MCF 10A (cell line): ENCODE data around the gene DGKD. TPM values are rescaled to one million over a fixed set of nuclear protein-coding genes. Genes with fewer than 3 reads are reported as not detected.

Source experiments
- BruUV-seq: library from RNA; stranded (reverse); fragments of 400-500 nt; replicated peaks from 2 replicates; lab custom pipeline; 2021; lab: Mats Ljungman, UMichigan
- CTCF ChIA-PET: fragments of 300-600 bp; sonication (Branson Sonifier 250); formaldehyde crosslinking; extraction: SDS; loops from one replicate; lab custom pipeline; 2021; ENCODE audit warnings: antibody characterized with exemption, inconsistent platforms; lab: Yijun Ruan, JAX
- POLR2A ChIA-PET: fragments of 300-600, 350-650 bp; sonication (Branson Sonifier 250); formaldehyde crosslinking; extraction: SDS; loops from one replicate; lab custom pipeline; 2020; ENCODE audit warnings: antibody characterized with exemption, inconsistent platforms; lab: Yijun Ruan, JAX
- DNase-seq: peaks from one replicate; pipeline ENCODE4 v3.0.0-alpha.2; 2018; ENCODE audit not compliant: unreplicated experiment
- H3K27ac Mint-ChIP-seq: one replicate; pipeline ENCODE4 v1.8.0; 2022; ENCODE audit warnings: mild to moderate bottlenecking, low read depth, mixed read lengths; ENCODE audit not compliant: unreplicated experiment
- H3K27me3 Mint-ChIP-seq: one replicate; pipeline ENCODE4 v1.8.0; 2022; ENCODE audit warnings: mixed read lengths; ENCODE audit not compliant: insufficient read depth, unreplicated experiment
- H3K36me3 Mint-ChIP-seq: one replicate; pipeline ENCODE4 v1.8.0; 2022; ENCODE audit warnings: mild to moderate bottlenecking, moderate library complexity, mixed read lengths; ENCODE audit not compliant: insufficient read depth, unreplicated experiment
- H3K4me1 Mint-ChIP-seq: one replicate; pipeline ENCODE4 v1.8.0; 2022; ENCODE audit warnings: mixed read lengths; ENCODE audit not compliant: insufficient read depth, unreplicated experiment
- H3K4me3 Mint-ChIP-seq: one replicate; pipeline ENCODE4 v1.8.0; 2022; ENCODE audit warnings: mild to moderate bottlenecking, moderate library complexity, mixed read lengths; ENCODE audit not compliant: unreplicated experiment
- H3K9me3 Mint-ChIP-seq: one replicate; pipeline ENCODE4 v1.8.0; 2022; ENCODE audit warnings: mixed read lengths; ENCODE audit not compliant: unreplicated experiment
- intact Hi-C: fragments of 100-400 bp; cut with micrococcal nuclease; formaldehyde crosslinking; loops from 2 replicates; pipeline ENCODE4 v1.14.1; 2022
- total RNA-seq: library from RNA; stranded (reverse); gene quantifications from 2 replicates; pipeline ENCODE4 v1.2.3, GENCODE V29; 2022
- TF ChIP-seq, protein P1 (sequence below): fragments of 200-600 bp; IDR thresholded peaks from one replicate; pipeline ENCODE4 v1.8.0; 2022; ENCODE audit warnings: antibody characterized with exemption, mild to moderate bottlenecking; ENCODE audit not compliant: unreplicated experiment

DGKD gene
- total RNA-seq, 1 experiment from 2014 or later, result 59.1 TPM

DNA sequence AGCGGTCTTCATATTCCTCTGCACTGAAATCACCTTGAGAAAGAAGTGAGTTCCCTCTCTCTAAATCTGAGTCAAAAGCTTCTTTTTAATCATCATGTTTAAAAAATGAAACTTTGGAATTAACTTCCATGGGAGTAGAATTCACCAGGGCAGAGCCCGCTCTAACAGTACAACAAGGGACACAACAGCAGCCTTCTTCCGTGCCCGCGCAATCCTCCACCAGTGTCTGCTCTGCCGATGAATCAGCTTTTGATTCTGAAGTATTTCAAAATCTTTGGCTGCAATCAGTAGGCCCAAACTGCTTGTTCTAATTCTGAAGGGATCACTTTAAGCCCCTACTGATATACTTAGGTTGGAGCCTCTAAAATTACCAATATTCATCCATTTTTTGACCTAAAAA lies 135.4 kb downstream of the DGKD start:
- Mint-ChIP-seq H3K9me3 (no peaks in the 10 kb centered on the region), H3K36me3 (peaks cover 38% of the 10 kb centered on the region), H3K27me3 (no peaks in the 10 kb centered on the region), H3K27ac (peak overlapping the region; percentile 65), H3K4me1 (peaks cover 55% of the 10 kb centered on the region), H3K4me3 (no peak overlapping the region)
- DNase-seq, result peak; percentile 78
- no TSS peak for BruUV-seq
- ChIA-PET POLR2A (interaction anchor here (0.6 to 2.8 kb wide), 5 partner anchors 35 to 219 kb away, joined by 3 to 14 read pairs (median 4); no protein-coding TSS in a partner anchor), CTCF (interaction anchor here (0.6 kb wide), 1 partner anchor 227 kb away, joined by 5 read pairs; no protein-coding TSS in a partner anchor)
- TF ChIP-seq, protein P1, sequence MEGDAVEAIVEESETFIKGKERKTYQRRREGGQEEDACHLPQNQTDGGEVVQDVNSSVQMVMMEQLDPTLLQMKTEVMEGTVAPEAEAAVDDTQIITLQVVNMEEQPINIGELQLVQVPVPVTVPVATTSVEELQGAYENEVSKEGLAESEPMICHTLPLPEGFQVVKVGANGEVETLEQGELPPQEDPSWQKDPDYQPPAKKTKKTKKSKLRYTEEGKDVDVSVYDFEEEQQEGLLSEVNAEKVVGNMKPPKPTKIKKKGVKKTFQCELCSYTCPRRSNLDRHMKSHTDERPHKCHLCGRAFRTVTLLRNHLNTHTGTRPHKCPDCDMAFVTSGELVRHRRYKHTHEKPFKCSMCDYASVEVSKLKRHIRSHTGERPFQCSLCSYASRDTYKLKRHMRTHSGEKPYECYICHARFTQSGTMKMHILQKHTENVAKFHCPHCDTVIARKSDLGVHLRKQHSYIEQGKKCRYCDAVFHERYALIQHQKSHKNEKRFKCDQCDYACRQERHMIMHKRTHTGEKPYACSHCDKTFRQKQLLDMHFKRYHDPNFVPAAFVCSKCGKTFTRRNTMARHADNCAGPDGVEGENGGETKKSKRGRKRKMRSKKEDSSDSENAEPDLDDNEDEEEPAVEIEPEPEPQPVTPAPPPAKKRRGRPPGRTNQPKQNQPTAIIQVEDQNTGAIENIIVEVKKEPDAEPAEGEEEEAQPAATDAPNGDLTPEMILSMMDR, result no peak
- intact Hi-C loops, result loop anchor here (5.0 to 10.0 kb wide), 2 partner anchors 65 to 223 kb away; partner anchors contain the start of gene UGT1A5

DNA sequence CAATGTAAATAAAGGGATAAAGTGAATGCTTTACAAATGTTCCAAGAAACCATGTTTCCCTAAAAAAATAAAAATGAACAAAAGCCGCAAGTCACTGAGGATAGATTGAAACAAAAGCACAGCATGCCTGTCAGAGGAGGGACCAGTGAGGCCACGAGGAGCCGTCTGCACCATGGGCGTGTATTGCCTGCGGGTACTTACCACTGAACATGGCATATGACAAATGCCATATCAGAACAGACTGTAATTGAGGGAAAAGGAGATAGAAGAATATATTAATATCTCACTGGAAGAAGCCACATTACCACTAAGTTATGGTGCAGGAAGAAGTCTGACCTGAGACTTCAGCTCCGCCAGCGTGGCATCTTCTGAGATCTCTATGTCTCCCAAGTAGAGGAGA lies 136.5 kb downstream of the DGKD start:
- POLR2A ChIA-PET, result interaction anchor here (0.6 to 1.7 kb wide), 4 partner anchors 66 to 103 kb away, joined by 3 to 5 read pairs (median 4); partner anchors contain the start of gene USP40
- no peak for DNase-seq
- TF ChIP-seq, protein P1, result no peak
- H3K4me3 Mint-ChIP-seq, result no peak overlapping the region
- no peaks in the 10 kb centered on the region for H3K9me3 Mint-ChIP-seq
- H3K27ac Mint-ChIP-seq, result peak overlapping the region; percentile 97
- peaks cover 54% of the 10 kb centered on the region for H3K4me1 Mint-ChIP-seq
- H3K36me3 Mint-ChIP-seq, result peaks cover 33% of the 10 kb centered on the region
- intact Hi-C loops, result loop anchor here (10.0 kb wide), 1 partner anchor 64 kb away; no protein-coding TSS in a partner anchor
- H3K27me3 Mint-ChIP-seq, result no peaks in the 10 kb centered on the region
- CTCF ChIA-PET, result interaction anchor here (1.0 kb wide), 1 partner anchor 67 kb away, joined by 3 read pairs; no protein-coding TSS in a partner anchor
- no TSS peak for BruUV-seq

DNA sequence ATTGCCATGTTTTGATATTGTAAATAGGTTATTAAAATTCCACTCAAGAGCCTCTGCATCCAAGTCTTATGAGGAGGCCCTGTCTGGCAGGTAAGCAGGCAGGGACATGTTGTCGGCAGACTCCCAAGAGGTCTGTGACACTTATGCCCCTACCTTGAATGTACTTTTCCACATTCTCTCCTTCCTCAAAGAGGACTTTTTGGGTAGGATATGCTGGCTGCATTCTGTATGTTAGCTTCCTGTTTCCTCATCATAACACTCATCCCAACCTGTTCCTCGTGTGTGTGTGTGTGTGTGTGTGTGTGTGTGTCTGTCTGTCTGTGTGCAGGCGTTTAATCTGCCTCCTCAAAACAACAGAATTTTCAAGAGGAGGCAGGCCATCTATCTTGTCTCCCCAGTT lies 137.0 kb downstream of the DGKD start:
- no peak for DNase-seq
- TF ChIP-seq, protein P1, result no peak
- peaks cover 32% of the 10 kb centered on the region for H3K36me3 Mint-ChIP-seq
- H3K27me3 Mint-ChIP-seq, result no peaks in the 10 kb centered on the region
- H3K27ac Mint-ChIP-seq, result peak overlapping the region; percentile 97
- H3K9me3 Mint-ChIP-seq, result no peaks in the 10 kb centered on the region
- ChIA-PET CTCF (interaction anchor here (1.0 kb wide), 1 partner anchor 66 kb away, joined by 3 read pairs; no protein-coding TSS in a partner anchor), POLR2A (interaction anchor here (0.6 to 1.7 kb wide), 4 partner anchors 66 to 1366 kb away, joined by 3 to 8 read pairs (median 4); partner anchors contain the start of gene USP40)
- peaks cover 49% of the 10 kb centered on the region for H3K4me1 Mint-ChIP-seq
- no TSS peak for BruUV-seq
- intact Hi-C loops, result loop anchor here (10.0 kb wide), 1 partner anchor 63 kb away; no protein-coding TSS in a partner anchor
- H3K4me3 Mint-ChIP-seq, result no peak overlapping the region

DNA sequence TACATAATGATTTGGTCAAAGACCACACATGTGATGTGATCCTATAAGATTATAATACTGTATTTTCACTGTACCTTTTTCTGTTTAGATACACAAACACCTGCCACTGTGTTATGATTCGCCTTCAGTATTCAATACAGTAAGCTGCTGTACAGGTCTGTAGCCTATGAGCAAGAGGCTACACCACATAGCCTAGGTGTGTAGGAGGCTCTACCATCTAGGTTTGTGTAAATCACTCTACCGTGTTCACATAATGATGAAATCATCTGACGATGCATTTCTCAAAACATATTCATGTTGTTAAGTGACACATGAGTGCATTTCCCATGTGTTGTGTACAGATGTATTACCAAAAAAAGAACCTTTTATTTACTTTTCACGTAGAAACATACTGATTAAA lies 137.8 kb downstream of the DGKD start:
- peak overlapping the region; percentile 97 for H3K27ac Mint-ChIP-seq
- ChIA-PET POLR2A (interaction anchor here (0.6 to 1.7 kb wide), 9 partner anchors 11 to 859 kb away, joined by 3 to 8 read pairs (median 5); partner anchors contain the start of gene USP40), CTCF (interaction anchor here (0.8 kb wide), 1 partner anchor 442 kb away, joined by 4 read pairs; no protein-coding TSS in a partner anchor)
- TF ChIP-seq, protein P1, result no peak
- intact Hi-C loops, result loop anchor here (10.0 kb wide), 1 partner anchor 63 kb away; no protein-coding TSS in a partner anchor
- H3K27me3 Mint-ChIP-seq, result no peaks in the 10 kb centered on the region
- peaks cover 29% of the 10 kb centered on the region for H3K36me3 Mint-ChIP-seq
- no TSS peak for BruUV-seq
- DNase-seq, result peak; percentile 47
- H3K4me3 Mint-ChIP-seq, result no peak overlapping the region
- H3K4me1 Mint-ChIP-seq, result peaks cover 42% of the 10 kb centered on the region
- H3K9me3 Mint-ChIP-seq, result no peaks in the 10 kb centered on the region
